ENCODE data around the gene NDRG4.

NDRG4 gene

GRCh38 chr16:58543685-58544084 is 43.7 kb downstream of the NDRG4 start:
- DNase-seq (ENCODE audit: low read depth), result no peak

GRCh38 chr16:58548378-58548777 is 48.4 kb downstream of the NDRG4 start:
- no peak for DNase-seq (ENCODE audit: low read depth)

DNA sequence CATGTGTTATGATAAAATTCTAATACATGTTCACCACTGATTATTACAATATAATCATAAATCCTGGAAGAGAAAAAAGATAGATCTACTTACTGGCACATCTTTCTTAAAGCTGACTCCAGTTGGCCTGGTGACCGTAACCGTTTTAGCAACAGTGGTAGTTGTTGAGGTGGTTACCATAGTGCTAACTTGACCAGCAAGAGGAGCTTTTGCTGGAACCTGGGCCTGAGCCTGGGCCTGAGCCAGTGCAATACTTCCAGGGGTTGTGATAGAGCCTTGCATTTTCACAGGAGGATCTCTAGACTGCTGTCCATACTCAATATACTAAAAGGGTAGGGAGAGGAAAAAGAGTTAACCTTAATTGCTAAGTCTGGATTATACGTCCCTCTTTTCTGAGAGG is 51.6 kb downstream of the NDRG4 start:
- no peak for DNase-seq (ENCODE audit: low read depth)

DNA sequence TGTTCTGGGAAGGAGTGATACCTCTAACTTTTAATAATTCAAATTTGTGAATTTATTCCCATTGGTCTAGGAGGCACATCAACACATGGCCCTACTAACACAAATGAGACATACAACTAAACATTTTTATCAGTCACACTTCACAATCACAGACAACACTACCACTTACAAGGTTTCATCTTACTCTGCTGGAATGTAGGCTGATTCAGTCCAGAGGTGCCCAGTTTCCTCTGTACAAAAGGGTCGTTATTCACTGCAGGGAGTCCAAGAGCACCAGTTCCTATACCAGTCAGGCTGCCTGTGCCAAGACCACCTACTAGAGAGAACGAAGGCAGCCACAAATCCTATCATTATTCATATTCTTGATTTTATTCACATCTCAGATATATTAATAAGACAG is 56.7 kb downstream of the NDRG4 start:
- no peak for DNase-seq (ENCODE audit: low read depth)
